ENCODE data around the gene NANOS1. TPM values are rescaled to one million over a fixed set of nuclear protein-coding genes. Genes with fewer than 3 reads are reported as not detected.

NANOS1 gene
- total RNA-seq, 1 donor from 2014 or later = 3.1 TPM

DNA sequence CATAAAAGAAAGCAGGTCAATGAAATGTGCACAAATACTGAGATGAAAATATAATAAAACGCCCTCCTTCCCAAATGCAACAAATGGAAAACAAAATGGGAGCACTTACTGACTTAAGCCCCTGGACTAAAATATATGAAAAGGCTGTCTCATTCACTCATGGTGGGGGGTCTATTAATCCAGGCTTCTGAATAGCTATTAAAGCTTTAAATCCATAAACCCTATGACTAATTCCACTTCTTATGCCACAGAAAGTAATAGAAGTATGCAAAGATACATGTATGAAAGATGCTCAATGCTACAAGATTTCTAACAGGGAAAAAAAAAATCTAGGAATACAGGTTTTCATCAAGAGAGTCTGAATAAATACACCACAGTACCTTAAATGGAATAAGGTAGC is 30.6 kb downstream of the NANOS1 start:
- DNase-seq (ENCODE audit: low spot score) = no peak

GRCh38 chr10:119061352-119061751 is 31.8 kb downstream of the NANOS1 start:
- no peak for DNase-seq (ENCODE audit: low spot score)

DNA sequence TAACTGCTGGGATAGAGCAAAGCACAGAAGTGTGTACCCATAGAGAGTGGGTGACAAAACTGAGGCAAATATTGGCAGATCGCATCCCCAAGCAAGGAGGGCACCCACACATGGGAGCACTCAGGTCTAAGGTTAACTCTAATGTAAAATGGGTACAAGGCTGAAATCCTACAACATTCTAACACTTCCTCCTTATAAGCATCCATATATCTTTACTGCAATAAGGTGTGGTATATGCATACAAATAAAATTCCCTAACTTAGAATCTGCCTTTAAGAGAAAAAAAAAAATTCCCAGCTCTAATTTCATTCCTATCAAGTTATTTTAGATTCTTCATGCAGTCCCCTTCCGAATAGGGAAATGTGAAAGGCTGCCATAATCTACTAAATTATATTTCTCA is 32.4 kb downstream of the NANOS1 start:
- no peak for DNase-seq (ENCODE audit: low spot score)

GRCh38 chr10:119070395-119071165 is 41.1 kb downstream of the NANOS1 start:
- DNase-seq (ENCODE audit: low spot score) = no peak

DNA sequence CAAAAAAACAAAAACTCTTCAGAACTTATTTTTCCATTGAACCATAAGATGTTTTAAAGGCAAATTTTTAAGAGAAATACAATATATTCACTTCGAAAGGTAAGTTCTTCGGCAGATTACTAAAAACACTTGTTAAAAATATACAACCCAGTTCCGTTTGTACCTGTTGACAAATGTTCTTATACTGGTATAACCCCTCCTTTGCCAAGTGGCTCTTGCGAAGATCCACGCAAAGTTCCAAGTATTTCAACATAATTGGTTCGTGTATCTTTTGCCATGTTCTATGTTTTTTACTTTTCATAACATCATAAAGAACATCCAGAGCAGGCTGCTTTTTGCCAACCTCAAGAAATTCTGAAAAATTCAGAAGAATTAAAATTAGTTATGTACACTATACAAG is 44.1 kb downstream of the NANOS1 start:
- no peak for DNase-seq (ENCODE audit: low spot score)

GRCh38 chr10:119078422-119079179 is 49.1 kb downstream of the NANOS1 start:
- no peak for DNase-seq (ENCODE audit: low spot score)

DNA sequence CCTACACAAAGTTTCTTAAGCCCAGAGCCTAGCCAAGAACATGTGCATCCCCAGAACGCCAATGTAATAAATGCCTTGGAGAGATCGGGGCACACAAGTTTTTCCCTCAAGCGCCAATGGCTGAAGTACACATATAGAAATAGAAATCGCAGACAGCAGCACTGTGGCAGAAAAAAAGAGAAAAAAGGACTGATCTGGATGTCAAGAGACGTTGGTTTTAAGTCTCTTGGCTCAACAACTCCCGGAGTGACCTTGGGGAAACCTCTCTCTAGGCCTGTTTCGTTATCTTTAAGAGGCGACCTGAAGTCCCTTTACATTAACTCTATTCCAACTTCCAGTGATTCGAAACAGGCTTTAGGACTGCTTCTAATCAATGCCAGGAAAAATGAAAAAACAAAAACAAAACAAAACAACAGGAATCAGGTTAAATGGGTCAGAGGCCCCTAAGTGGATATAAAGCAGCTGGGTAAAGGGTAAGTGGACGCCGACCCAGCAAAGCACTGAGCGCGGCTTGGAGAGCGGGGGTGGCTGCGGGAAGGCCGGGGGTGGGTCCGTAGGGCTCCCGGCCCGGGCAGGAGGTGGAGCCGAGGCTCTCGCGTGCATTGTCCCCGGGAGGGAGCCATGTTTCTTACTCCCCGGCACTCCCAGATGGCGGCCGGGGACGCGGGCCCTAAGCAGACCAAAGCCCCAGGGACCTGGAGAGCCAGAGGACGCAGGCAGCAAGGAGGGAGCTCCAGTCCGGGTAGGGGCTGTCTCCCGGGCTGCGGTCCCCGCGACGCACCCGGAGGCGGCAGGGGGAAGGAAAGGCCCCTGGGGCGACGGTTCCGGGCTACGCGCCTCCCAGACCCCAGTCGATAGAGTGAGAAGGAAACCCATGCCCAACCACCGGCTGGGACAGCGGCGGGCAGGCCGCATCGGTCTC is 50.3 kb downstream of the NANOS1 start:
- peak; percentile 83 for DNase-seq (ENCODE audit: low spot score)

- DNase-seq (ENCODE audit: low spot score) = peak; percentile 95
Measured at GRCh38 chr10:119080521-119081259, 51.2 kb downstream of the NANOS1 start, which contains the start of gene EIF3A. TSS of gene EIF3A (minus strand) at chr10:119080817. CDS start at chr10:119080676, 141 bp downstream.

Other genes starting within 250 kb of the NANOS1 start
- 85.2 TPM for gene EIF3A, start 51.1 kb downstream of the NANOS1 start, total RNA-seq (ENCODE audit: insufficient read depth, low replicate concordance)
- gene DENND10, start 74.4 kb downstream of the NANOS1 start, total RNA-seq (ENCODE audit: insufficient read depth, low replicate concordance) = 59.2 TPM
- gene SFXN4, start 136.0 kb downstream of the NANOS1 start, total RNA-seq (ENCODE audit: insufficient read depth, low replicate concordance) = 22.6 TPM
- gene PRDX3, start 149.1 kb downstream of the NANOS1 start, total RNA-seq (ENCODE audit: insufficient read depth, low replicate concordance) = 105 TPM
- gene GRK5, start 177.9 kb downstream of the NANOS1 start, total RNA-seq (ENCODE audit: insufficient read depth, low replicate concordance) = 26.2 TPM